Pulmonary artery endothelial cell (primary cell): ENCODE measurements around the gene ABCC1. TPM values are rescaled to one million over a fixed set of nuclear protein-coding genes. Genes with fewer than 3 reads are reported as not detected.
"Not testable (repeated sequence)": the region's sequence is repeated elsewhere in the genome, so short reads cannot be mapped to it uniquely, and the experiment has no call there.

ENCODE experiments used
- DNase-seq: peaks from one replicate; pipeline ENCODE4 v3.0.0-alpha.2; 2011; ENCODE audit warnings: low read depth, low spot score
- total RNA-seq: library from RNA; depleted of rRNA; stranded (reverse); fragments of >200 nt; gene quantifications from 2 replicates; pipeline ENCODE4 v1.2.3, GENCODE V29; 2014

The ABCC1 gene
- total RNA-seq, 1 donor from 2014 or later = 52.6 TPM

- no peak for DNase-seq
Measured at GRCh38 chr16:16080465-16081065, 131.1 kb downstream of the ABCC1 start.

GRCh38 chr16:16081141-16081540 lies 131.7 kb downstream of the ABCC1 start:
- DNase-seq = no peak

GRCh38 chr16:16082255-16082654 lies 132.8 kb downstream of the ABCC1 start:
- DNase-seq = no peak

GRCh38 chr16:16083421-16084156 lies 134.2 kb downstream of the ABCC1 start:
- no peak for DNase-seq

GRCh38 chr16:16084874-16085273 lies 135.5 kb downstream of the ABCC1 start:
- DNase-seq = no peak

GRCh38 chr16:16086653-16087446 lies 137.4 kb downstream of the ABCC1 start:
- DNase-seq = no peak

- no peak for DNase-seq
Measured at GRCh38 chr16:16090238-16090637, 140.8 kb downstream of the ABCC1 start.

GRCh38 chr16:16092925-16093627 lies 143.7 kb downstream of the ABCC1 start:
- no peak for DNase-seq

GRCh38 chr16:16093628-16094332 lies 144.4 kb downstream of the ABCC1 start:
- no peak for DNase-seq

- DNase-seq = no peak
Measured at GRCh38 chr16:16095646-16096045, 146.2 kb downstream of the ABCC1 start.

- DNase-seq = no peak
Measured at GRCh38 chr16:16096121-16096857, 146.9 kb downstream of the ABCC1 start.

GRCh38 chr16:16096858-16097213 lies 147.4 kb downstream of the ABCC1 start:
- DNase-seq = no peak

GRCh38 chr16:16099320-16099719 lies 149.9 kb downstream of the ABCC1 start:
- DNase-seq = no peak

- no peak for DNase-seq
Measured at GRCh38 chr16:16100631-16101030, 151.2 kb downstream of the ABCC1 start.

- no peak for DNase-seq
Measured at GRCh38 chr16:16101585-16101984, 152.2 kb downstream of the ABCC1 start.

- no peak for DNase-seq
Measured at GRCh38 chr16:16102738-16103137, 153.3 kb downstream of the ABCC1 start.

- DNase-seq = not testable (repeated sequence)
Measured at GRCh38 chr16:16104132-16104803, 154.9 kb downstream of the ABCC1 start.

- not testable (repeated sequence) for DNase-seq
Measured at GRCh38 chr16:16104804-16105141, 155.4 kb downstream of the ABCC1 start.

- no peak for DNase-seq
Measured at GRCh38 chr16:16105646-16106045, 156.2 kb downstream of the ABCC1 start.

GRCh38 chr16:16106466-16106865 lies 157.1 kb downstream of the ABCC1 start:
- no peak for DNase-seq
